GM21717 (cell line): ENCODE results near the gene DRC7.

Experiments
- ATAC-seq: cut with Tn5 transposase; IDR thresholded peaks from one replicate; pipeline ENCODE4 v1.9.1; 2021; ENCODE audit warnings: mild to moderate bottlenecking, moderate library complexity; ENCODE audit not compliant: unreplicated experiment

Gene DRC7

DNA sequence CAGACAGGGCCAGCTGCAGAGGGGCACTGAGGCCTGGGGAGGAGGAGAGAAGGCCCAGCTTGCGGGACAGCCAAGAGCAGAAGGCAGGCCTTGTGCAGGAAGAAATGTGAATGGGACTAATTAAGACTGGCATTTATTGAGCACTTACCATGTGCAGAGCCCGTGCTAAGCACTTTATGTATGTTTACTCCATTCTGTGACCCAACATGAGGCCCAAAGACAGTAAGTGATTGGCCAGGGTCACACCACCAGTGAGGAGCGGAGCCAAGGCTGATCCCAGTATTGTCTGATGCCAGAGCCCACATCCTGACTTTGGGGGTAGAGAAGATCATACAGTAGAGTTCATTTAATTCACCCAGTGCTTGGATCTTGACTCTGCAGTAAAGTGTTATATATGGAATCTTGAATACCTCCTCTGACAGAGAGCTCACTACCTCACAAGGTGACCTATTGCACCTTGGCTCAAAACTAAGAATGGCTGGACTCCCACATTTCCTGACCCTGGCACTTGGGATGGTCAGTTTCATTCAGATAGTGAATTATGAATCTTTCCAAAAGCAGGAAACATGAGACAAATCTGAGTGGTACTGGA lies 54.6 kb downstream of the DRC7 start:
- no peak for ATAC-seq

DNA sequence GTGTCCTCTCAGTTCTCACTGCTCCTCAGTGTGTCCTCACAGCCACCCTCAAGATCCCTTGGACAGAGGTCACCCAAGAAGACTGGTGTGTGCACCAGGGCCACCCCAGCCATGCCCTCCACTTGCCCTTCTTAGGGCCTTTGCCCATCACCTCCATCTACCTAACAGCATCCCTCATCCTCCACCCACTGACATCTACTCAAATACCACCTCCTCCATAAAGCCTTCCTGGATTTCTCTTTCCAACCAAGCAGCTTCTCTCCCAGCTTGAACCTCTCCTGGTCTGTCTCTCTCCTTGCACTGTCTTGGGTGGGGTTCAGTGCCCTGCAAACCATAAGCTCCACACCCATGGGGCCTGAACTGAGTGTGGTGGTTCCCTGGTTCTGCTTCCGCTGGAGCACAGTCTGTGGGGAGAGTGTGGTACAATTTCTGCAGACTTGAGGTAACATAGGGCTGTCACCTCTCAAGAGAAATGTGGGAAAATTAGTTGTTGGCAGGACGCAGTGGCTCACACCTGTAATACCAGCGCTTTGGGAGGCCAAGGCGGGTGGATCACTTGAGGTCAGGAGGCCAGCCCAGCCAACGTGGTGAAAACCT lies 55.3 kb downstream of the DRC7 start:
- ATAC-seq, result no peak

GRCh38 chr16:57750796-57751538 lies 56.4 kb downstream of the DRC7 start:
- ATAC-seq, result no peak

DNA sequence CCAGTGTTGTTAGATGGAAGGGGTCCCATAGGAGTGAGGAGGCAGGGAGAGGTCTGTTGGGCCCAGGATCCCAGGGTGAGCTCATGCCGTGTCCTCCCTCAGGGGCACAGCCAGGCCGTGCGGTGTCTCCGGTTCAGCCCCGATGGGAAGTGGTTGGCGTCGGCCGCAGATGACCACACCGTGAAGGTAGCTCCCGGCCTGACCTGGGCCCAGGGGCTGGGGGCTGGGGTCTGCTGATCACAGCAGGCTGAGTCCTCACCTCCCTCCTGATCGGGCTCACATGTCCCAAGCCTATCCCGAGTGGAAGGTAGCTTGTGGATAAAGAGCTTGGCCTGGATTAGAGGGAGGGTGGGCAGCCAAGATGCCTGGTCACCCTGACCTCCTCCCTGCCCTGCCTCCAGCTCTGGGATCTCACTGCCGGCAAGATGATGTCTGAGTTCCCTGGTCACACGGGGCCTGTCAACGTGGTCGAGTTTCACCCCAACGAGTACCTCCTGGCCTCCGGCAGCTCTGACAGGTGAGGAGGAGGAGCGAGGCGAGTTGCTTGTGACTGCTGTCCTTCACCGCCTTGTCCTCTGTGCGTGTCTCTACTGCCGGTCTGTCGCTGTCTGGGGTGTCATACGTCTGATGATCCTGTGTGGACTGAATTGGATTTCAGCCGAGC lies 57.1 kb downstream of the DRC7 start:
- ATAC-seq, result no peak

GRCh38 chr16:57752203-57752580 lies 57.6 kb downstream of the DRC7 start:
- ATAC-seq, result no peak

- ATAC-seq, result no peak
These were observed 58.2 kb downstream of the DRC7 start for GRCh38 chr16:57752581-57753447.

- ATAC-seq, result no peak
These were observed 59.1 kb downstream of the DRC7 start for GRCh38 chr16:57753448-57754353.

- ATAC-seq, result no peak
These were observed 59.9 kb downstream of the DRC7 start for GRCh38 chr16:57754354-57755060.

DNA sequence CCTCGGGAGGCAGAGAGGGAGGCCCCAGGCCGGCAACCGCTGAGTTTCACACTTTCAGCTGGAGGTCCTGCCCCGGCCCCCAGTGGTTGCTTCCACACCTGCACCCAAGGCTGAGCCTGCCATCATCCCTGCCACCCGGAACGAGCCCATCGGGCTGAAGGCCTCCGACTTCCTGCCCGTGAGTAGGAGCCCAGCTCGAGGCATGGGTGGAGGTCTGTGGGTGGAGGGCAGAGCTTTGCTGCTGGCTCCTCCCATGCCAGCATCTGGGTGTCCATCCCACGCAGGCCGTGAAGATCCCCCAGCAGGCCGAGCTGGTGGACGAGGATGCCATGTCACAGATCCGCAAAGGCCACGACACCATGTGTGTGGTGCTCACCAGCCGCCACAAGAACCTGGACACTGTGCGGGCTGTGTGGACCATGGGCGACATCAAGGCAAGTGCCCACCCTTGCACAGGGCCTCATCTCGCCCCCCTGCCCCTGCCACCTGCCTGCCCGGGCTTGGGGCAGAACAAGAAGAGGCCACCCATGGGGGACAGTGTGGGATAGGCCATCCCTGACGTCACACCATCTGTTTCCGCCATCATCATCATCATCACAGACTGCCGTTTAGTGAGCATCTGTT lies 60.6 kb downstream of the DRC7 start:
- ATAC-seq, result no peak

DNA sequence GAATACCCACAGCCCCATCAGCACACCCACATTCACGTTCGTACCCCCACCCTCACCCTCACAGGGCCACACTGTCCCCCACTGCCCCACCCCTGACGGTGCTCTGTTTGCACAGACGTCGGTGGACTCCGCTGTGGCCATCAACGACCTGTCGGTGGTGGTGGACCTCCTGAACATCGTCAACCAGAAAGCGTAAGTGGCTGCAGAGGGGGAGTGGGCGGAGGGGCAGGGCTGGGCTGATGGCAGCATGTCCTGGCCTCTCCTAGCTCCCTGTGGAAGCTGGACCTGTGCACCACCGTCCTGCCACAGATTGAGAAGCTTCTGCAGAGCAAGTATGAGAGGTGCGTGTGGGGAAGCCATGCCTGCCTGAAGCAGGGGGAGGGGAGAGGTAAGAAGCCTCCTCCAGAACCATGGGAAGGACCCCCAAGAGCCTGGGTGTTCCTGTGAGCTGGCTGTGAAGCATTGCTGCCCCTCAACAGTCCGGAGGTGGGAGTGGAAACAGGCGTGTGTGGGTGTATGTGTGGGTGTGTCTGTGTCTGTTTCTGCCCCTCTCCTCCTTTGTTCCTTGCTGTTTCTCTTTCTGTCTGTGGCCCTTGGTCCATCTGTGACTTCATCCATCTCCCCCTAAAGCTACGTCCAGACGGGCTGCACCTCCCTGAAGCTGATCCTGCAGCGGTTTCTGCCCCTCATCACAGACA lies 61.3 kb downstream of the DRC7 start:
- no peak for ATAC-seq

GRCh38 chr16:57756424-57757325 lies 62.1 kb downstream of the DRC7 start:
- ATAC-seq, result no peak

DNA sequence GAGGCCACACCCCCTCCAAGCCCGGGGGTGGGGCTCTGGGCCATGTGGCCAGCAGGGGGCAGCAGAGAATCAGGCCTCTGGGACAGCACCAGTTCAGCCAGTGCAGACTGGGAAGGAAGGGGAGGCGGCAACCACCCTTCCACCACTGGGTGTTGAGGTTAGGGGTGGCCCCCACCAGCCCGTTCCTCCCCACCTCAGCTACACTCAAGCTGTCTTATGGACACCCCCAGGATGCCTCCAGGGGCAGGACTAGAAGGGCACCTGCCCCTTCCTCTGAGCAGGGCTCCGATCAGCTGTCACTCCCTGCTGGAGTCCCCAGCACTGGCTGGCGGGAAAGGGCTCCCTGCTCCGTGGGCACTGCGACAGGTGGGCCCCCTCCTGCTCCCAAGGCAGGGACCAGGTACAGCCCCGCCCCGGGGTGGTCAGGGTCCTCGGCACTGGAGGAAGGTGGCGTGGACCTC lies 62.8 kb downstream of the DRC7 start:
- peak; percentile 85 for ATAC-seq

DNA sequence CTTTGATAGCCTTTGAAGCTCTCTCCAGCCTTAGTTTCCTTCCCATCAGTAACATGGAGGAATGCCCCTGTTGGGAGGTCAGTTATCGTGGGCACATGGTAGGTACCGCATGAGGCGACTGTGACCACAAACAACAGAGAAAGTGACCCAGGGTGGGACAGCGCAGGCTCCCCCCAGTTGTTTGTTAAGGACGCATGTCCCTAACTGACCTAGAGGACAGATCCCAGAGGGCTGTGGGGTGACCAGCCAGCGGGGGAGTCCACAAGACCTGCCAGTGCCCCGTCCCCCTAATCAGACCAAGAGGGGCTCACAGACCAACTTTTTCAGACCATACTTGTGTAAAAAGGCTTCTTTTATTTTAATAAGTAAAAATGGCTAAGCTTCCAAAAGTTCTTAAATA lies 63.3 kb downstream of the DRC7 start:
- ATAC-seq, result no peak

- no peak for ATAC-seq
These were observed 63.9 kb downstream of the DRC7 start for GRCh38 chr16:57758331-57759117.

DNA sequence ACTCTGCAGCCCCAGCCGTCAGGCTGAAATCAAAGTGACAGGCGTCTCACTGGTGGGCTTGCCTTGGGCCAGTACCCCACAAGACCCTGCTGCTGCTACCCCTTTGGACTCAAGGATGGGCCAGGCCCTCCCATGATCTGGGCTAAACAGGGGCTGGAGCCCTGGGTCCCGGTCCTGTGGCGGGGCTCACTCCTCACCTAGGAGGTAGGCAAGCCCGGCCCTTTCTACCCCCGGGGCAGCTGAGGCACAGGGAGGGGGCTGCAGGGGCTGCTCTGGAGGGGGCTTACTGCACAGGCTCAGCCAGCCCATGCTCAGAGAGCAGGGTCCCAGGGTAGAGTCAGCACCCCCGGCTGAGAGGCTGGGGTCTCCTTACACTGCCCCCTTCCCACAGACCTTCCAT lies 64.5 kb downstream of the DRC7 start:
- ATAC-seq, result no peak
